COR-L47 (cell line): ENCODE measurements around the gene PLAGL1.
"Not testable (repeated sequence)": the region's sequence is repeated elsewhere in the genome, so short reads cannot be mapped to it uniquely, and the experiment has no call there.

Experiments used
- DNase-seq: peaks from one replicate; lab custom pipeline; 2025; lab: John Stamatoyannopoulos, UW

PLAGL1 gene

DNA sequence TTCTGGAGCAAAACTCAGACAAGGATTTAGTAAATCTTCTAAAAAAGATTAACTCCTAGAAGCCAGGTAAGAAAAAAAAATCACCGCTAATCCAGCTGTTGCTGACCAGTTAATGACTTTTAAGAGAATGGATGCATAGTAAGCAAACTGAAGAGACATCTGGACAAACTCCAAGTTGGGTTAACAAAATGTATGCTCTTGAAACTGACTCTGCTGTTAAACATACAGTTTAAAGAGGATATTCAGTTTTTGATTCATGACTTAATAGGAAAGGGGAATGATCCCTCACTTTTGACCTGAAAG is 70.4 kb downstream of the PLAGL1 start:
- DNase-seq: no peak

DNA sequence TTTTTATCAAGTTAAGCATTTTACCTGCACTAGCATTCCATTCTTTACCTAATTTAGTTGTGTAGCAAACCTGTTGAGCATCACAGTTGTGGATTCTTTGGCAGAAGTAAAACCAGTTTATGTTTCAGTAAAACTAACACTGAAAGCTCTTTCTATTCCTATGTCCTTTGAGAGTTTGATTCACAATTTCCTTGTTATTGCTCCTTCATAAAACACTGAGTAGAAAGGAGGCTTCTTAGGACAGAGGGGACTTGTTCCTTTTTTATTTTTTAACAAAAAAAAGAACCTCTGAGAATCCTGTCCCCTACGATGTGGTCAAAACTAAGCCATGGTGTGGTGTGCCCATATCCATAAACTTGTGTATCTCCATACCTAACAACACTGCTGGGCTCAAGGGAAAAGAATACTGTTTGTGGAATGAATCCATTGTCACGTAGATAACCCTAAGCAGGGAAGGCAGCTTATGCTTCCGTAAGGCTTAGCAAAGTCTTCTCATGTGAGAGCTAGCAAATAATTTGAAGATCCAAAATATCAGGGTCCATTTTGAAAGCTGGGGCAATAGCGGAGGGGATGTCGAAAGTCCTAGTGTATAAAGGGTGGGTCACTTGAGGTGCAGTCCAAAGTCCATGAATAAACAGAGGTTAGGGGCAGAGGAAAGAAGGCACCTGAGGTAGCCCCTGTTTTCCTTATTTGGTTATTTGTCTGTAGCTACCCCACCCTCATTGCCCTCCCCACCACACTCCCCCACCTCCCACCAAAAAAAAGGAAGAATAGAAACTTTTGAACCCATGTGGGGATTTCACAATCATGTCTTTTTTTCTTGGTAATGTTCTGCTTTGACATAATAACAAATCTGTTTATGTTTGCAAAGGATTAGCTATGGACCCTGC is 71.0 kb downstream of the PLAGL1 start:
- DNase-seq: no peak

DNA sequence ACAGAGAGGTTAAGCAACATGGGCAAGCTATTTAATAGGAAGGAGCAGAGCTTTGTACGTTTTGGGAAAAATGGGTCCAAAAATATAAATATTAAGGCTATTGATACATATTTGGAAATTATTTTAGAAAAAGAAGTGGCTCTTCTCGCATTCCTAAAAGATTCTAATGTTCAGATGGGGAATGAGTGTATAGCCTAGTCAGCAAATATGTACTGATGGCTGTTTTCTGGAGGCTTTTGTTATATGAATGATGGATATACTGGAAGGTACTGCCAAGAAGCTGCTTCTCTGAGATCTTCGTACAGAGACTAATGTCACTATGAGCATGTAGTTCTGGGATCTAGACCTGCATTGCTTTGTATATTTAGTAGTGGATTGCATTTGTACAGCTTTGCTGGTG is 71.7 kb downstream of the PLAGL1 start:
- DNase-seq: no peak

DNA sequence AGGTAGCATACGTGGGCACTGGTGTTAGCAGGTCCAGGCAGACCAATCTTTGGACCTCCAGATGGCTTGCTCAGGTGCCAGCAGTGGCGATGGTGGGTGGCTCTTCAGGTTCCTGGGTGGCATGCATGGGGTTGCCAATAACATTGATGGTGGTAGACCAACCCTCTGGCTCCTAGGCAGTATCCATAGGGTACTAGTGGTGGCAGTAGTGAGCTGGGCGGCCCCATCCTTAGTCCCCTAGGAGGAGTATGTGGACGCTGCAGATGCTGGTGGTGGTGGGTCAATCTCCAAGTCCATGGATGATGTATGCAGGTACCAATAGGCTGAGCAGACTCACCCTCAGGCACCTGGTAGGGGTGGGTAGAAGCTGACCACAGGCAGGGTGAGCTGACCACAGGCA is 73.2 kb downstream of the PLAGL1 start:
- no peak for DNase-seq

DNA sequence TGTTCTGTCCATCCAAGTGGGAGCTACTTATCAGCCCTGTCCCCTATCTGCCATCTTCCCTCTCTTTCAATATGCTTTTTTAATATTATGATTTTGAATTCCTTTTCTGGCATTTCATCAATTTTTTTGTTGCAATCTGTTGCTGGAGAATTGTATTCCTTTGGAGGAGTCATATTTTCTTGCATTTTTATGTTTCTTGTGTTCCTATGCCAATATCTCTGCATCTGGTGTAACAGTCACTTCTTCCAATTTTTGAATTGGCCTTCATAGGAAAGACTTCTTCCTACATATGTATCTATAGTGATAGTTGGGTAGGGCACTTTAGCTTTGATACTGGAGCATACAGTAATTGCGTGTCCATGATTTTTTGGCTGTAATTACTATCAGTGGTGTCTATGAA is 73.7 kb downstream of the PLAGL1 start:
- DNase-seq: no peak

DNA sequence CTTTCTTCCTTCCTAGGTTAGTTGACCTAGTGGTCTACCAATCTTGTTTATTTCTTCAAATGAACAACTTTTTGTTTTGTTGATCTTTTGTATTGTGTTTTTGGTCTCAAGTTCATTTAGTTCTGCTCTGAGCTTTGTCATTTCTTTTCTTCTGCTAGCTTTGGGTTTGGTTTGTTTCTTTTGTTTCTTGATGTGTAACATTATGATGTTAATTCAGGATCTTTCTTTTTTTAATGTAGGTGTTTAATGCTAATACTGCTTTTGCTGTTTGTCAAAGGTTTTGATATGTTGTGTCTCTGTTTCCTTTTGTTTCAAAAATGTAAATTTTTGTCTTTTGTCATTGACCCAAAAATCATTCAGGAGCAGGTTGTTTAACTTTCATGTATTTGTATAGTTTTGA is 78.1 kb downstream of the PLAGL1 start:
- no peak for DNase-seq

DNA sequence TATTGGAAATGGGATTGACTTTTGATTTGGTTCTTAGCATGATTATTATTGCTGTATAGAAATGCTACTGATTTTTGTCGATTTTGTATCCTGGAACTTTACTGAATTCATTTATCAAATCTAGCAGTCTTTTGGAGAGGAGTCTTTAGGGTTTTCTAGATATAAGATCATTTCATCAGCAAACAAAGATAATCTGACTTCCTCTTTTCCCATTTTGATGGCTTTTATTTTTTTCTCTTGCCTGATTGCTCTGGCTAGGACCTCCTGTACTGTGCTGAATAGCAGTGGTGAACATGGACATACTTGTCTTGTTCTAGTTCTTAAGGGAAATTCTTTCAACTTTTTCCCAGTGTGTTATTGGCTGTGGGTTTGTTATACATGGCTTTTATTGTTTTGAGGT is 79.2 kb downstream of the PLAGL1 start:
- no peak for DNase-seq

DNA sequence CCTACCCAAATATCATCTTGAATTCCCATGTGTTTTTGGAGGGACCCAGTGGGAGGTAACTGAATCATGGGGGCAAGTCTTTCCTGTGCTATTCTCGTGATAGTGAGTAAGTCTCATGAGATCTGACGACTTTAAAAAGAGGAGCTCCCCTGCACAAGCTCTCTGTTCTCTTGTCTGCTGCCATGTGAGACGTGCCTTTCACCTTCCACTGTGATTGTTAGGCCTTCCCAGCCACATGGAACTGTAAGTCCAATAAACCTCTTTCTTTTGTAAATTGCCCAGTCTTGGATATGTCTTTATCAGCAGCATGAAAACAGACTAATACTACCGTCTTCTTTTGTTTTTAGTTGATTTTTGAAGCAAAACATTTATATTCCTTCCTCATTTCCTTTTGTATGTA is 91.0 kb downstream of the PLAGL1 start:
- DNase-seq: not testable (repeated sequence)

DNA sequence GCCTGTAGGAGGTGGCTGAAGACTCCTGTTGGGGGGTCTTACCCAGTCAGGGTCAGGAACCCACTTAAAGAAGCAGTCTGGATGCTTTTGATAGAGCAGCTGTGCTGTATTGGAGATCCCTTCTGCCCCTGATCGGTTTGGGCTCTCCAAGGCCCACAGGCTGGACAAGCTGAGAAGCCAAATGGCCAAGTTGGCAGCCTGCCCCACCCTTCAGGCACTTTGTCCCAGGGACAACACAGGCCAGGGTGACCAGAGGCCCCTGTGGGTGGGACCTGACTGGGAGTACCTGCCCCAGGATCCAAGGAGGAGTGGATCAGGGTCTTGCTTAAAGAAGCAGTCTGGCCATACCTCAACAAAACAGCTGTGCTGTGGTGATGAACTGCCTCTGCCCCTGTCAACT is 95.4 kb downstream of the PLAGL1 start:
- DNase-seq: no peak

DNA sequence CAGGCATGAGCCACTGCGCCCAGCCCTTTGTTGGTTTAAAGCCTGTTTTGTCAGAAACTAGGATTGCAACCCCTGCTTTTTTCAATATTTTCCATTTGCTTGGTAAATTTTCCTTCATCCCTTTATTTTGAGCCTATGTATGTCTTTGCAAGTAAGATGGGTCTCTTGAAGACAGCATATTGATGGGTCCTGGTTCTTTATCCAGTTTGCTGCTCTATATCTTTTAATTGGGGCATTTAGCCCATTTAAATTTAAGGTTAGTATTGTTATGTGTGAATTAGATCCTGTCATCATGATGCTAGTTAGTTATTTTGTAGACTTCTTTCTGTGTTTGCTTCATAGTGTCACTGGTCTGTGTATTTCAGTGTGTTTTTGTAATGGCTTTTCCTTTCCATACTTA is 97.0 kb downstream of the PLAGL1 start:
- DNase-seq: no peak

DNA sequence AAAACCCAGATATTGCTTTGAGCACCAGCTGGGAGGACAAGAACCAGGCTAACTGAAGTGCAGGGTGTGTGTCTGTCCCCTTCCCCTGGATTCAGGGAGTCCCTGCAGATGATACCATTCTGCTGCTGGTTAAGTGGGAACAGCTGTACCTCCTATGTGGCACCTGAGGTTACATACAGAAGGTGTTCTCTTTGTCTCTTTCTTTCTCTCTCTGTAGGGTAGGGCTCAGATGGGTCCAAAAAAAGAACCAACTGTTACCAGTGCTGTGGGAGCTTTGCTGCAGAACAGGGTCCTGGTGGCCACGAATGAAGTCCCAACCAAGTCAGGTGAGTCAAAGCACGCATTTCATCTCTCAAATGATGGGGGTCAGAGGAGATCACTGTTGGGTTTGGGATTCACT is 105.2 kb downstream of the PLAGL1 start:
- no peak for DNase-seq

DNA sequence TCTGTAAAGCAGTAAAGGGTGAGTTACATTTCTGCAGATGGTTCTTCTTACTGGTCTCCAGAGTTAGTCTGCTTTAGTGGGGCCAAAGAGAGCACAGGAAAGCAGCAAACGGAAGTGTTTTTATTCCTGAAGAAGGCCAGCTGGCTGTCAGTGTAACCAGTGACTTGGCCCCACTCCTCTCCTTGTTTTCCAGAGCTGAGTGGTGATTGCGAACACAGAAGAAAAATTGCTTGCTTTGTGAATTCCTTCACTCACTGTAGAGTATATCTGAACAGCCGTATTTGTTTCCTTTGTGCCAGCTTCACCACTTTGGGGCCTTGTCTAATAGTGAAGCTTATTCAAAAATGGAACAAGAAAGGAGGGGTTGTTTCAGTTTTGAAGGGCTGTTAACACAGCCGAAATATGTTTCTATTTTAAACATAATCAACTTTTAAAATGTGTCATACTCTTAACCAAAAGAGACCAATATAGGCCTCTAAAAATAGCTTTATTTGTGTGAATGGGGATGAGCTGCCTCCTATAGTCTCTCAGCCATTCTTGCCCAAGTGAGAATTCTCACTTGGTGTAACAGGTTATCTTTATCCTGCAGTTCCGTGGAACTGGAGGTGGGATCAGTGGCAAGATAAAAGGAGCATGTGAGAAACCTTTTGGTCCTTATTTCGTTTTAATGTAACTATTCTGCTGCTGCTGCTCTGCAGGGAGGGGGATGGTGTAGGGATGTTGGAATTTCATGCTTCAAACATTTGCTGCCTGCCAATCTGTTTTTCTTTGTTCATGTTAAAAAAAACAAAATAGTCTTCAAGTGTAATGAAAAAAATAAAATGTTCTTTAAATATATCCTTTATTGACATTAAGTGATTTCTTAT is 105.9 kb downstream of the PLAGL1 start:
- DNase-seq: no peak

DNA sequence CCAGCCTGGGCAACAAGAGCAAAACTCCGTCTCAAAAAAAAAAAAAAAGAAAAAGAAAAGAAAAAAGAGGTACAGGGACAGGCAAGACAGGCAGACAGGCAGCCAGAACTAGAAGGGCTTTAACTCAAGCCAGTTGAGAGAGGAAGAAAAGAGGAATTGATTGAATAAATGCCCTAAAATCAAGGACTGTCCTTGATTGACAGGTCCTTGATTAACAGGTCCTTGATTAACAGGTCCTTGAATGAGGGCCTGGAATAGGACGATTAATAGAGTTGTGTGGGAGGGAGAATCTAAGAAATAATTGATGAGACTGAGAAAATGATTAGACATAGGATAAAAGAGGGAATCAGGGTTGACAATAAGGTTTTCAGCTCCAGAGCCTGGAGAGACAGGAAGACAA is 107.7 kb downstream of the PLAGL1 start:
- DNase-seq: no peak

DNA sequence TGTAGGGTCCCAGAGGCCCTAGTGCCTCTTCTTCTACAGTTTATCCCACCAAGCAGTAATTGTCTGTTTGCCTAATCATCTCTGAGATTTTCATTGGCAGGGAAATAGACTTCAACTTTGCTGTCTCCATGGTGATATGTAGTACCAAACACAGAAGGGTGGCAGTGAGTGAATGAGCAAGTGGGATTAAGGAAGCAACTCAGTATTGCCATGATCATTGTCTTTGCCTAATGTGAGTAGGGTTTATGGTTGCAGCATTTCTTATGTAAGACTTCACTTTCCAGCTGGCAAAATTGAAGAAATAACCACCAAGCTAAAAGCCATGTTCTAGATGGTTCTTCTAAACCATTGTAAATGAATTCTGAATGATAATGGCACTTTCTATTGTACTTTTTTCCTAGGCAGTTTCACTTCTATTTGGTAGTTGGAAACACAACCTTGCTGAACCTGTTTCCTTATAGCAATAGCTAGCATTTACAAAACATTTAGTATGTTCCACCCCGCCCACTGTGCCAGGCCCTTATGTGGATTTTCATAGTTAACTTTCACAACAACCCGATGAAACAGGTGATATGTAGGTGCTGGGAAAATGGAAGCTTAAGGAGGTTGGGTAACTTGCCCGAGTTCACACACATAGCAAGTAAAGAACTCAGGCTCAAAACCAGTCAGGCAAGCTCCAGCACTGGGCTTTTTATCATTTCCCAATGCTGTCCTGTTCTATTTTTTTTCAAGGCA is 111.8 kb downstream of the PLAGL1 start:
- no peak for DNase-seq

DNA sequence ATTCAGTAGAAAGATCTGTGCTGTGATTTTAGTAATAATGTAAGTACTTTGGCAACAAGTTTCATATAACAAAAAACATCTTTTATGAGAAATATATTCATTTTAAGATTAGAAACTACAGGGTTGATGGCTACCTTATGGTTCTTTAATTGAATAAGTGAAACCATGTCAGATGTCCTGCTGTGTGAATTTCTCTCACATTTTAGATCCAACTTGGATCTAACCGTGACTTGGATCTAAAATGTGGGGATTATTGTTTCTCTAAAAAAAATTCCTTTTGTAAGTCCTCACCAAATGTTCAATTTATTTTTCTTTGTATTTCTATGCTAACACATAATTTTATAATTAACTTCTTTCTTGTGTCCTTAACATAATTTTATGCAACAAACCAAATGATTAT is 113.4 kb downstream of the PLAGL1 start:
- no peak for DNase-seq
